Common myeloid progenitor, CD34-positive (primary cell): ENCODE results near the gene CNFN.
"Not testable (repeated sequence)": the region's sequence is repeated elsewhere in the genome, so short reads cannot be mapped to it uniquely, and the experiment has no call there.

Experiments used
- CTCF ChIA-PET: fragments of 350-600 bp; sonication (Branson Sonifier 250); formaldehyde crosslinking; loops from one replicate; lab custom pipeline; 2021; ENCODE audit warnings: antibody characterized with exemption; lab: Charles Lee
- POLR2A ChIA-PET: fragments of 350-600 bp; sonication (Branson Sonifier 250); formaldehyde crosslinking; loops from one replicate; lab custom pipeline; 2021; ENCODE audit warnings: antibody characterized with exemption; lab: Charles Lee
- DNase-seq, 3 donors: peaks; one replicate each; pipeline versions ENCODE4 v3.0.0 to v3.0.0-alpha.2; 2013
- H3K27ac ChIP-seq, 2 experiments: 1 replicate in 1 of 2; 2 replicates in 1 of 2; pipeline ENCODE4 v1.7.0; 2013; ENCODE audit warnings: inconsistent platforms in 2 of 2, low read length in 2 of 2, mild to moderate bottlenecking in 2 of 2, low read depth in 1 of 2, moderate library complexity in 1 of 2; ENCODE audit not compliant: severe bottlenecking in 2 of 2, insufficient read depth in 1 of 2, poor library complexity in 1 of 2
- H3K27me3 ChIP-seq, 5 experiments: replicated peaks in 2 of 5; 1 replicate in 3 of 5; 2 replicates in 2 of 5; pipeline versions ENCODE4 v1.6.1 to v1.7.0; 2013; ENCODE audit warnings: low read length in 4 of 5, mild to moderate bottlenecking in 2 of 5, moderate library complexity in 2 of 5, inconsistent platforms in 1 of 5; ENCODE audit not compliant: insufficient read depth in 5 of 5, control insufficient read depth in 4 of 5
- H3K36me3 ChIP-seq, 4 experiments: 1 replicate in 2 of 4; 2 replicates in 2 of 4; pipeline versions ENCODE4 v1.6.1 to v1.7.0; 2013; ENCODE audit warnings: low read length in 3 of 4, control low read depth in 1 of 4, mild to moderate bottlenecking in 1 of 4; ENCODE audit not compliant: control insufficient read depth in 4 of 4, insufficient read depth in 4 of 4
- H3K4me1 ChIP-seq, 4 experiments: 1 replicate in 3 of 4; 2 replicates in 1 of 4; pipeline versions ENCODE4 v1.6.1 to v1.7.1; 2013; ENCODE audit warnings: low read length in 3 of 4, mild to moderate bottlenecking in 3 of 4, control low read depth in 1 of 4, inconsistent platforms in 1 of 4, moderate library complexity in 1 of 4; ENCODE audit not compliant: control insufficient read depth in 4 of 4, insufficient read depth in 4 of 4; ENCODE audit errors: control extremely low read depth in 1 of 4
- H3K4me3 ChIP-seq, 7 experiments: 1 replicate in 4 of 7; 2 replicates in 3 of 7; pipeline versions ENCODE4 v1.5.1 to v1.7.0; 2013; ENCODE audit warnings: mild to moderate bottlenecking in 7 of 7, low read length in 6 of 7, moderate library complexity in 6 of 7, inconsistent platforms in 2 of 7, low read depth in 2 of 7, control low read depth in 1 of 7; ENCODE audit not compliant: insufficient read depth in 4 of 7, control insufficient read depth in 1 of 7; ENCODE audit errors: extremely low read depth in 1 of 7
- H3K9me3 ChIP-seq, 5 experiments: 1 replicate in 4 of 5; 2 replicates in 1 of 5; pipeline versions ENCODE4 v1.6.1 to v1.7.1; 2013; ENCODE audit warnings: low read length in 4 of 5, mild to moderate bottlenecking in 2 of 5, inconsistent platforms in 1 of 5, low read depth in 1 of 5, moderate library complexity in 1 of 5; ENCODE audit not compliant: control insufficient read depth in 4 of 5, insufficient read depth in 2 of 5; ENCODE audit errors: control extremely low read depth in 1 of 5
- WGBS: methylation state at CpG from one replicate; pipeline ENCODE4 v1.1.5; 2013; ENCODE audit not compliant: insufficient coverage; 5-methylcytosine and 5-hydroxymethylcytosine counted together

Gene CNFN

DNA sequence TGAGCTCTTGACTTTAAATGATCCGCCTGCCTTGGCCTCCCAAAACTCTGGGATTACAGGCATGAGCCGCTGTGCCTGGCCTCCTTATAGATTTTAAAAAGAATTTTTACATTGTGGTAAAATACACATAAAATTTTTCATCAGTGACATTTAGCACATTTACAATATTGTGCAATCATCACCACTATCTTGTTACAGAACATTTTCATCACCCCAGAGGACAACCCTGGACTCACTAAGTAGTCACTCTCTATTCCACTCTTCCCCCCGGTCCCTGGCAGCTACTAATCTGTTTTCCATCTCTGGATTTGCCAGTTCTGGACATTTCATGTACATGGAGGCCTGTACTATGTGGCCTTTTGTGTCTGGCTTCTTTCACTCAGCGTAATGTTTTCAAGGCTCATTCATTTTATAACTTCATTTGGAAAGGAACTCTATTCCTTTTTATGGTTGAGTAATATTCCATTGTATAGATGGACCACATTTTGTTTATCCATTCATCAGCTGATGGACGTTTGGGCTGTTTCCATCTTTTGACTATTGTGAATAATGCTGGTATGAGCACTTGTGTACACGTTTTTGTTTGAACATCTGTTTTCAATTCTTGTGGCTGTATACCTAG lies 44.8 kb downstream of the CNFN start:
- CTCF ChIA-PET = interaction anchor here (0.9 to 1.2 kb wide), 2 partner anchors 13 to 221 kb away, joined by 3 to 4 read pairs; no protein-coding TSS in a partner anchor
- POLR2A ChIA-PET = no interaction called here
- WGBS = 100% methylated on average over 1 of the region's 6 CpGs

DNA sequence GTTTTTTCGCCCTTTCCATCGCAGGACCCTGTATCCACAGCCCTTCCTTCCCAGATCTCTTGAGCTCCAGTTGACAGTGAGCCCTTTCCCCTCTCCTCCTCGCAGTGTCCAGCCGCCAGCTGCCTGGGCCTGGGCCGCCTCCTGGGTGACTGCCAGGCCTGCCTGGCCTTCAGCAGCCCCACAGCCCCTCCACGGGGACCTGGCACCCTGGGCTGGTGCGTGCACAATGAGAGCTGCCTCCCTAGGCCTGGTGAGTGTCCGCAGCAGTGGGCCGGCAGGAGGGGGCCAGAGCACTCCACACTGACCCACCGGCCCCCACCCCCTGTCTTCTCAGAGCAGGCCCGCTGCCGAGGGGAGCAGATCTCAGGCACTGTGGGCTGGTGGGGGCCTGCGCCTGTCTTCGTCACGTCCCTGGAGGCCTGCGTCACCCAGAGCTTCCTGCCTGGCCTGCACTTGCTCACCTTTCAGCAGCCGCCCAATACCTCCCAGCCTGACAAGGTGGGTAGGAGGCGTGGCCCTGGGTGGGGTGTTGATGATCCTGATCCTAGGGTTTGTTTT lies 45.7 kb downstream of the CNFN start:
- H3K4me3 ChIP-seq = no peak overlapping the region
- no peaks in the 10 kb centered on the region for H3K9me3 ChIP-seq
- POLR2A ChIA-PET = no interaction called here
- CTCF ChIA-PET = no interaction called here
- WGBS = 97% methylated on average over 13 of the region's 18 CpGs
- DNase-seq = no peak
- H3K4me1 ChIP-seq = peaks cover 0 to 2% (median 0%) of the 10 kb centered on the region in 4 experiments
- H3K27ac ChIP-seq = no peak overlapping the region
- peaks cover 3 to 33% (median 23%) of the 10 kb centered on the region in 4 experiments for H3K36me3 ChIP-seq
- no peaks in the 10 kb centered on the region for H3K27me3 ChIP-seq

More for the DNA sequence above, 44.8 kb downstream of the CNFN start:
- H3K9me3 ChIP-seq = no peaks in the 10 kb centered on the region
- no peak overlapping the region for H3K4me3 ChIP-seq
- H3K27ac ChIP-seq = no peak overlapping the region
- H3K4me1 ChIP-seq = peaks cover 0 to 2% (median 0%) of the 10 kb centered on the region in 4 experiments
- DNase-seq = no peak
- peaks cover 4 to 38% (median 23%) of the 10 kb centered on the region in 4 experiments for H3K36me3 ChIP-seq
- H3K27me3 ChIP-seq = no peaks in the 10 kb centered on the region

DNA sequence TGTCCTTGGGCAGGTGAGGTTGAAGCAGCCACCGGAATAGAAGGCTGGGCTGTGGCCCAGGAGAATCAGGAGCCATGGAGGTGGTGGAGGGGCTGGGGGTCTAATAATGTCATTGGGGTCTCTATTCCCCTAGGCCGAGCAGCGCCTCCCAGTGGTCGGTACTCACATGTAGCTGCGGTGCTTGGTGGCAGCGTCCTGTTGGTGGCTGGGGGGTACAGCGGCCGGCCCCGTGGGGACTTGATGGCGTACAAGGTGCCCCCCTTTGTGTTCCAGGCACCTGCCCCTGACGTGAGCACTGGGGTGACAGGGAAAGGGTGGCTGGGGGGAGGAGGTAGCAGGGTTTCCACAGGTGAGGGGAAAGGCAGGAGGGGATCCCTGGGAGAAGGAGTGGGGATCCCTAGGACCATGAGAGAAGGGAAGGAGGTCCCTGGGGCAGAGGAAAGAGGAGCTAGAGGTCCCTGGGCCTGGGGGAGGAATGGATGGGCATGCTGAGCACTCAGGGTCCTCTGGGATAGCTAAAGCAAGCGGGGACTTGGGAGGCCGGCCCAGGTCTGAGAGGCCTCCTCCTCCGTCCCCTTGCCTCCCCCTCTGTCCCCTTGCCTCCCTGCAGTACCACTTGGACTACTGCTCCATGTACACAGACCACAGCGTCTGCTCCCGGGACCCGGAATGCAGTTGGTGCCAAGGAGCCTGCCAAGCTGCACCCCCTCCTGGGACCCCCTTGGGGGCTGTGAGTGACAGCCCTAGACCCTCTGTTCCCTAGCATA lies 46.6 kb downstream of the CNFN start:
- 98% methylated on average over 17 of the region's 17 CpGs for WGBS
- H3K36me3 ChIP-seq = peaks cover 3 to 32% (median 23%) of the 10 kb centered on the region in 4 experiments
- H3K4me3 ChIP-seq = no peak overlapping the region
- DNase-seq = peak in 2 of 3 donors; percentile 37 to 41
- H3K9me3 ChIP-seq = no peaks in the 10 kb centered on the region
- H3K4me1 ChIP-seq = peaks cover 0 to 2% (median 0%) of the 10 kb centered on the region in 4 experiments
- H3K27me3 ChIP-seq = no peaks in the 10 kb centered on the region
- POLR2A ChIA-PET = no interaction called here
- H3K27ac ChIP-seq = no peak overlapping the region
- CTCF ChIA-PET = interaction anchor here (1.3 to 2.5 kb wide), 2 partner anchors 16 to 58 kb away, joined by 4 to 6 read pairs; no protein-coding TSS in a partner anchor

DNA sequence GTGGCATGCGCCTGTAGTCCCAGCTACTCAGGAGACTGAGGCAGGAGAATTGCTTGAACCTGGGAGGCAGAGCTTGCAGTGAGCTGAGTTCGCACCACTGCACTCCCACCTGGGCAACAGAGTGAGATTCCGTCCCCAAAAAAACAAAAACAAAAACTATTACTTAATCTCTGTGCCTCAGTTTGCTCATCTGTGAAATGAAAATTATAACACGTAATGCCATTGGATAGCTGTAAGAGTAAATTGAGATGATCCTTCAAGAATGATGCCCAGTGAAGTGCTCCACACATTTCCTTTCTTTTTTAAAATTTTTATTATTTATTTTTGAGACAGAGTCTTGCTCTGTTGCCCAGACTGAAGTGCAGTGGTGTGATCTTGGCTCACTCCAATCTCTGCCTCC lies 50.2 kb downstream of the CNFN start:
- H3K4me3 ChIP-seq, H3K9me3 ChIP-seq, H3K27ac ChIP-seq, DNase-seq, H3K4me1 ChIP-seq, H3K27me3 ChIP-seq, POLR2A ChIA-PET: not testable (repeated sequence)
- CTCF ChIA-PET = interaction anchor here (1.2 kb wide), 1 partner anchor 9 kb away, joined by 3 read pairs; no protein-coding TSS in a partner anchor
- peaks cover 11 to 39% (median 29%) of the 10 kb centered on the region in 4 experiments for H3K36me3 ChIP-seq
- 94% methylated on average over 2 of the region's 4 CpGs for WGBS

DNA sequence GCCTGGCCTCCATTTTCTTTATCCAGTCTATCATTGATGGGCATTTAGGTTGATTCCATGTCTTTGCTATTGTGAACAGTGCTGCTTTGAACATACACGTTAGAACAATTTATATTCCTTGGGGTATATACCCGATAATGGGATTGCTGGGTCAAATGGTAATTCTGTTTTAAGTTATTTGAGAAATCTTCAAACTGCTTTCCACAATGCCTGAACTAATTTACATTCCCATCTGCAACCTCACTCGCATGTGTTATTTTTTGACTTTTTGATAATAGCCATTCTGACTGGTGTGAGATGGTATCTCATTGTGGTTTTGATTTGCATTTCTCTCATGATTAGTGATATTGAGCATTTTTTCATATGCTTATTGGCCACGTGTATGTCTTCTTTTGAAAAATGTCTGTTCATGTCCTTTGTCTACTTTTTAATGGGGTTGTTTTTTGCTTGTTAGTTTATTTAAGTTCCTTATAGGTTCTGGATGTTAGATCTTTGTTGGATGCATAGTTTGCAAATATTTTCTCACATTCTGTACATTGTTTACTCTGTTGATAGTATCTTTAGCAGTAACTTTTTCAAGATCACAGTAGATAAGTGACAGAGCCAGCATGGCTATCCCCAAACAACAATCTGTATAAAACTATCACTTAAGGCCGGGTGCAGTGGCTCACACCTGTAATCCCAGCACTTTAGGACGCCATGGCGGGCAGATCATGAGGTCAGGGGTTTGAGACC lies 50.8 kb downstream of the CNFN start:
- POLR2A ChIA-PET, H3K27ac ChIP-seq, H3K4me3 ChIP-seq, H3K9me3 ChIP-seq, H3K27me3 ChIP-seq, H3K4me1 ChIP-seq, DNase-seq: not testable (repeated sequence)
- CTCF ChIA-PET = interaction anchor here (1.2 kb wide), 1 partner anchor 8 kb away, joined by 3 read pairs; no protein-coding TSS in a partner anchor
- no CpG with 5 or more reads among the region's 7 CpGs for WGBS
- H3K36me3 ChIP-seq = peaks cover 11 to 39% (median 23%) of the 10 kb centered on the region in 4 experiments
